Activated B cell treated with CpG ODN at 0.5 μM for 24 hours (primary cell): Measurements from ENCODE around the gene NCAM1. TPM values are rescaled to one million over a fixed set of nuclear protein-coding genes. Genes with fewer than 3 reads are reported as not detected.
A peak's percentile ranks its signal among the peaks of the same experiment; 100 is the strongest.

ENCODE experiments used
- ATAC-seq: fragments of 200-7000 bp; cut with Tn5 transposase; one replicate; pipeline ENCODE4 v1.10.0; 2021; ENCODE audit warnings: low read depth, mild to moderate bottlenecking, moderate library complexity
- CTCF ChIA-PET: fragments of 350-600 bp; sonication (Branson Sonifier 250); formaldehyde crosslinking; loops from one replicate; lab custom pipeline; 2021; ENCODE audit warnings: antibody characterized with exemption; lab: Charles Lee
- POLR2A ChIA-PET: fragments of 350-600 bp; sonication (Branson Sonifier 250); formaldehyde crosslinking; loops from one replicate; lab custom pipeline; 2021; ENCODE audit warnings: antibody characterized with exemption; lab: Charles Lee
- DNase-seq: peaks from one replicate; pipeline ENCODE4 v3.0.0; 2022
- H3K27ac Mint-ChIP-seq: one replicate; pipeline ENCODE4 v1.8.0; 2020; ENCODE audit warnings: mixed read lengths
- H3K27me3 Mint-ChIP-seq: one replicate; pipeline ENCODE4 v1.8.0; 2021; ENCODE audit warnings: mixed read lengths
- H3K36me3 Mint-ChIP-seq: one replicate; pipeline ENCODE4 v1.8.0; 2021; ENCODE audit warnings: low read depth, mixed read lengths
- H3K4me1 Mint-ChIP-seq: one replicate; pipeline ENCODE4 v1.8.0; 2021; ENCODE audit warnings: mixed read lengths
- H3K4me3 Mint-ChIP-seq: one replicate; pipeline ENCODE4 v1.8.0; 2020; ENCODE audit warnings: mild to moderate bottlenecking, mixed read lengths
- H3K9me3 Mint-ChIP-seq: one replicate; pipeline ENCODE4 v1.8.0; 2020; ENCODE audit warnings: mixed read lengths
- CTCF ChIP-seq: fragments of 200-600 bp; IDR thresholded peaks from one replicate; pipeline ENCODE4 v1.8.0; 2022; ENCODE audit warnings: antibody characterized with exemption, mild to moderate bottlenecking
- intact Hi-C: fragments of 100-400 bp; cut with micrococcal nuclease; formaldehyde crosslinking; loops from one replicate; pipeline ENCODE4 v1.15.1; 2024
- total RNA-seq: library from RNA; stranded (reverse); gene quantifications from 2 replicates; pipeline ENCODE4 v1.2.3, GENCODE V29; 2022

NCAM1 gene
- total RNA-seq, 1 donor from 2014 or later: not detected

GRCh38 chr11:113241636-113242054, 280.4 kb downstream of the NCAM1 start:
- intact Hi-C loops: no loop called here
- CTCF ChIA-PET: no interaction called here
- Mint-ChIP-seq H3K4me1 (peaks cover 10% of the 10 kb centered on the region), H3K9me3 (no peaks in the 10 kb centered on the region), H3K4me3 (no peak overlapping the region), H3K36me3 (no peaks in the 10 kb centered on the region), H3K27me3 (peaks cover 31% of the 10 kb centered on the region), H3K27ac (no peak overlapping the region)
- POLR2A ChIA-PET: no interaction called here
- ATAC-seq: no peak
- no peak for TF ChIP-seq CTCF
- DNase-seq: no peak

- Mint-ChIP-seq H3K4me1 (peaks cover 10% of the 10 kb centered on the region), H3K36me3 (no peaks in the 10 kb centered on the region), H3K4me3 (no peak overlapping the region), H3K27me3 (peaks cover 34% of the 10 kb centered on the region), H3K27ac (no peak overlapping the region), H3K9me3 (no peaks in the 10 kb centered on the region)
- intact Hi-C loops: no loop called here
- no peak for ATAC-seq
- DNase-seq: no peak
- CTCF ChIA-PET: no interaction called here
- POLR2A ChIA-PET: no interaction called here
- no peak for TF ChIP-seq CTCF
These were observed 280.8 kb downstream of the NCAM1 start for GRCh38 chr11:113242060-113242459.

GRCh38 chr11:113242767-113243397, 281.7 kb downstream of the NCAM1 start:
- Mint-ChIP-seq H3K36me3 (no peaks in the 10 kb centered on the region), H3K9me3 (no peaks in the 10 kb centered on the region), H3K4me1 (peaks cover 10% of the 10 kb centered on the region), H3K27me3 (peaks cover 42% of the 10 kb centered on the region), H3K27ac (no peak overlapping the region), H3K4me3 (peak overlapping the region; percentile 1)
- POLR2A ChIA-PET: no interaction called here
- intact Hi-C loops: no loop called here
- no peak for DNase-seq
- TF ChIP-seq CTCF: no peak
- CTCF ChIA-PET: no interaction called here
- no peak for ATAC-seq

- no peaks in the 10 kb centered on the region for H3K36me3 Mint-ChIP-seq
- H3K27ac Mint-ChIP-seq: no peak overlapping the region
- DNase-seq (no peak), ATAC-seq (no peak)
- H3K9me3 Mint-ChIP-seq: no peaks in the 10 kb centered on the region
- CTCF ChIA-PET: no interaction called here
- peaks cover 10% of the 10 kb centered on the region for H3K4me1 Mint-ChIP-seq
- intact Hi-C loops: no loop called here
- peaks cover 48% of the 10 kb centered on the region for H3K27me3 Mint-ChIP-seq
- no peak overlapping the region for H3K4me3 Mint-ChIP-seq
- no peak for TF ChIP-seq CTCF
- POLR2A ChIA-PET: no interaction called here
These were observed 282.5 kb downstream of the NCAM1 start for GRCh38 chr11:113243696-113244095.

GRCh38 chr11:113245216-113245615, 284.0 kb downstream of the NCAM1 start:
- no peak overlapping the region for H3K4me3 Mint-ChIP-seq
- CTCF ChIA-PET: no interaction called here
- no peak for DNase-seq
- ATAC-seq: no peak
- H3K27ac Mint-ChIP-seq: no peak overlapping the region
- POLR2A ChIA-PET: no interaction called here
- no peaks in the 10 kb centered on the region for H3K36me3 Mint-ChIP-seq
- intact Hi-C loops: no loop called here
- peaks cover 10% of the 10 kb centered on the region for H3K4me1 Mint-ChIP-seq
- no peak for TF ChIP-seq CTCF
- no peaks in the 10 kb centered on the region for H3K9me3 Mint-ChIP-seq
- H3K27me3 Mint-ChIP-seq: peaks cover 49% of the 10 kb centered on the region
